GM19351 (cell line): ENCODE data around the gene PLXNA4.
"Not testable (repeated sequence)": the region's sequence is repeated elsewhere in the genome, so short reads cannot be mapped to it uniquely, and the experiment has no call there.

Experiments used
- ATAC-seq: cut with Tn5 transposase; IDR thresholded peaks from one replicate; pipeline ENCODE4 v1.9.1; 2021; ENCODE audit warnings: mild to moderate bottlenecking, moderate library complexity; ENCODE audit not compliant: unreplicated experiment

Gene PLXNA4

GRCh38 chr7:132575982-132576720, at the start of gene PLXNA4:
Gene PLXNA4, minus strand, starts transcription at chr7:132576470. Its CDS starts 67,777 bp downstream, at chr7:132508693.
- no peak for ATAC-seq

- ATAC-seq, result no peak
Measured at GRCh38 chr7:132625651-132626050, 49.4 kb upstream of the PLXNA4 start.

- no peak for ATAC-seq
Measured at GRCh38 chr7:132622081-132622480, 45.8 kb upstream of the PLXNA4 start.

GRCh38 chr7:132619967-132620366, 43.7 kb upstream of the PLXNA4 start:
- ATAC-seq, result no peak

- no peak for ATAC-seq
Measured at GRCh38 chr7:132618956-132619305, 42.7 kb upstream of the PLXNA4 start.

GRCh38 chr7:132618271-132618955, 42.1 kb upstream of the PLXNA4 start:
- no peak for ATAC-seq

GRCh38 chr7:132614428-132615318, 38.4 kb upstream of the PLXNA4 start:
- ATAC-seq, result no peak

- ATAC-seq, result no peak
Measured at GRCh38 chr7:132613737-132614136, 37.5 kb upstream of the PLXNA4 start.

GRCh38 chr7:132610995-132611394, 34.7 kb upstream of the PLXNA4 start:
- no peak for ATAC-seq

- no peak for ATAC-seq
Measured at GRCh38 chr7:132609906-132610520, 33.7 kb upstream of the PLXNA4 start.

GRCh38 chr7:132609222-132609621, 33.0 kb upstream of the PLXNA4 start:
- no peak for ATAC-seq

- ATAC-seq, result no peak
Measured at GRCh38 chr7:132608523-132608922, 32.3 kb upstream of the PLXNA4 start.

- ATAC-seq, result no peak
Measured at GRCh38 chr7:132607656-132608055, 31.4 kb upstream of the PLXNA4 start.

GRCh38 chr7:132604121-132604520, 27.9 kb upstream of the PLXNA4 start:
- no peak for ATAC-seq

GRCh38 chr7:132603220-132603833, 27.1 kb upstream of the PLXNA4 start:
- ATAC-seq, result no peak

- no peak for ATAC-seq
Measured at GRCh38 chr7:132601783-132602182, 25.5 kb upstream of the PLXNA4 start.

- no peak for ATAC-seq
Measured at GRCh38 chr7:132596588-132596987, 20.3 kb upstream of the PLXNA4 start.

GRCh38 chr7:132594741-132595140, 18.5 kb upstream of the PLXNA4 start:
- ATAC-seq, result not testable (repeated sequence)

- ATAC-seq, result no peak
Measured at GRCh38 chr7:132592936-132593335, 16.7 kb upstream of the PLXNA4 start.

- no peak for ATAC-seq
Measured at GRCh38 chr7:132592231-132592920, 16.1 kb upstream of the PLXNA4 start.
